ENCODE measurements around the gene REV3L.

GRCh38 chr6:111411978-111412566 is 70.9 kb downstream of the REV3L start:
- TF ChIP-seq, protein P1, sequence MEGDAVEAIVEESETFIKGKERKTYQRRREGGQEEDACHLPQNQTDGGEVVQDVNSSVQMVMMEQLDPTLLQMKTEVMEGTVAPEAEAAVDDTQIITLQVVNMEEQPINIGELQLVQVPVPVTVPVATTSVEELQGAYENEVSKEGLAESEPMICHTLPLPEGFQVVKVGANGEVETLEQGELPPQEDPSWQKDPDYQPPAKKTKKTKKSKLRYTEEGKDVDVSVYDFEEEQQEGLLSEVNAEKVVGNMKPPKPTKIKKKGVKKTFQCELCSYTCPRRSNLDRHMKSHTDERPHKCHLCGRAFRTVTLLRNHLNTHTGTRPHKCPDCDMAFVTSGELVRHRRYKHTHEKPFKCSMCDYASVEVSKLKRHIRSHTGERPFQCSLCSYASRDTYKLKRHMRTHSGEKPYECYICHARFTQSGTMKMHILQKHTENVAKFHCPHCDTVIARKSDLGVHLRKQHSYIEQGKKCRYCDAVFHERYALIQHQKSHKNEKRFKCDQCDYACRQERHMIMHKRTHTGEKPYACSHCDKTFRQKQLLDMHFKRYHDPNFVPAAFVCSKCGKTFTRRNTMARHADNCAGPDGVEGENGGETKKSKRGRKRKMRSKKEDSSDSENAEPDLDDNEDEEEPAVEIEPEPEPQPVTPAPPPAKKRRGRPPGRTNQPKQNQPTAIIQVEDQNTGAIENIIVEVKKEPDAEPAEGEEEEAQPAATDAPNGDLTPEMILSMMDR (conservative IDR thresholded peaks at IDR 0.05 in 1 of 2, IDR thresholded peaks at IDR 0.05 in 1 of 2; ENCODE audit: extremely low read depth in 1 of 2, insufficient read depth in 1 of 2, low read depth in 1 of 2, low read length in 2 of 2), result no peak
- no peak for TF ChIP-seq EZH2 (IDR thresholded peaks at IDR 0.05; ENCODE audit: borderline replicate concordance, low read length)

Measured in mammary epithelial cell (primary cell).